Activated gamma-delta T cell (primary cell): Measurements from ENCODE around the gene APBA1.

Source experiments
- DNase-seq: peaks from one replicate; lab custom pipeline; 2025; lab: John Stamatoyannopoulos, UW

APBA1 gene

DNA sequence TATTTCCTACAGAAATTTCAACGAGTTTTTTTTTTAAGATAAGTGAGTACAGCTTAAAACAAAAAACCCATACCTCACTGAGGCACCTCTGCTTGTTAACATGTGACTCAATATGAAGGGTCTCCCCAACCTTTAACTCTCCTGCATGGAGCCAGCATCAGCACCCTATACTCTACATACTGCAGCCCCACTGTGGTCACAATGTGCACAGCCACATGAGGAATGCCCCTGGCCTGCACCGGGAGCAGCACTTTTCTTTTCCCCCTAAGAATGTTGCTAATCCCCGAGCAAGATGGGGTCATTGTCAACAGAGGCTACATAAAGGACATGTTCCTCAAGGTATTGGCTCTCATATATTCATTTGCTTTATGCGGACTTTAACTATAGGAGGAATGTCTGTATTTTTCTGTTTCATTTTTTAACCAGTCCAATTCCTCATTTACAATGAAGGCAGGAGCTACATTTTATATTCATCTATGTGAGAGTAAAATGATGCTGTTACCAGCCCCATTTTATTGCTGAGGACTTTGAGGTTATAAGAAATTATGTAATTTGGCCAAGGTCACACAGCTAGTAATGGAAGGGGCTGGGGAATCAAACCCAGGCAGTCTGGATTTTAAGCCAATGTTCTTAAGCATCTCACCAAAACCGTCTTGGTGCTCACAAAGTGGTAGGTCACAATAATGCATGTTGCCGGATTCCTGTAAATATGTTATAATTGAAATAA lies 93.0 kb downstream of the APBA1 start:
- DNase-seq, result no peak

DNA sequence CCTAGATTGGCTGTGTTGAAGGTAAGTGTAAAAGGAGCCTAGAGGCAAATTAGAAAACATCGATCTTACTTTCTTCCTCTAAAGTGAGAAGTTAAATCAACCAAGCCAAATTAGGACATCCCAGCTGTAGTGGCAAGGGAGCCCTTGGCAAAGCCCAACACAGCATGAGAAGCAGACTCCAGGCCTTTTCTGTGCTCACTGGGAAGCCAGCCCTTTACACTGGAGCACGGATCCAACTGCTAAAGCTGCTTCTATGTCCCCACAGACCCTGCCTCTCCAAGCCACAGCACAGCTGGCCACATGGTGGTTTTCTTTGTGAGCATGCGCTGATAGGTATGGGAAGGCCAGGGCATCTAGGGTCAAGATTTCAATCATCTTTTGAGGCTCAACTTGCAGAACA lies 94.1 kb downstream of the APBA1 start:
- DNase-seq, result no peak

GRCh38 chr9:69577123-69577522 lies 95.0 kb downstream of the APBA1 start:
- DNase-seq, result no peak

DNA sequence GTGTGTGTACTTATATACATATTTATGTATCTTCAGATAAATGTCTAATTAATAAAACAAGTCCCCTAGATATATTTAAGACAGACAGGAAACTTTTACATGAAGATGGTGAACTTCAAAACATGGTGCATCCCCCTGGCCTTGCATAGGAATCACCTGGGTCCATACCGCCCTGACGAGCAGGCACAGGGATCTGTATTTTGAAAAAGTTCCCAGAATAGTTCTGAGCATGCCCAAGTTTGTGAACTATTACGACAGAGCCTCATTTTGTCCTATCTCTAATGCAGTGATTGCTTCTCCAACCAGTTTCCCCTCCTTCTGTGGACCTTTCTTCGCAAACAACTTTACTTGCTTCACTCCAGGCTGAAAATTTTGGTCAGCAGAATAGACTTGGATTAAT lies 98.1 kb downstream of the APBA1 start:
- DNase-seq, result no peak

DNA sequence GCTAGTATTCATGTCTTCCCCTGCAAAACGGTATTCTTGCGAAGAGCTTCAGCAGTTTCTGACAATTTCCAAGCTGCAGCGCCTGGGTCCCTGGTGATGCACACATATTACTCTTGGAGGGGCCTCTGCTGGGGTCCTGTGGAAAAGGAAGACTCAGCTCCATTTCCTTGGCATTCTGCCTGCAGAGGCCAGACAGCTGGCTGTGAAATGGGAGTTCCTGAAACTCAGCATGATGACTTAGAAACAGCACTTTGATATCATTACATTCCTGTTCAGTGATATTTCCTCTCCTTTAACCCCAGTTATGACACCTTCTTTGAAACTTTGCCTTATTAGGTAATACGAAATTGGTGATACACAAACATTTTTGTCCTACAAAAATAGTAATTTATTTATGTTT lies 98.5 kb downstream of the APBA1 start:
- no peak for DNase-seq

DNA sequence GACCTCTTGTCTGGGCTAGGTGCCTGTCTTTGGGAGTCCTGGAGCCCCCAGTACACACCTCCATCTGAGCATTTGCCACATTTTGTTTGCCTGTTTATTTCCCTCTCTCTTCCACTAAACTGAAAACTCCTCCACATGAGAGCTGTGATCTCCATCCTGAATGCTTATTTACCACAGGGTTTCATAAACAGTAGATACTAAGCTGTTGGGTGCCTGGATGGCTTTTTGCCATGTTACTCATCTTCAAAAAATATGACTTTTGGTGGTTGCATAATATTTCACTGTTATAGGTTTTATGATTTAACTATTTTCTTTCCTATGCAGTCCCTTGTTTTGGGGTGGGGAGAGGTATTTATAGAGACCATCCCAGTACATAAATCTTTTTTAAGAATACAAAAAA lies 99.6 kb downstream of the APBA1 start:
- no peak for DNase-seq

DNA sequence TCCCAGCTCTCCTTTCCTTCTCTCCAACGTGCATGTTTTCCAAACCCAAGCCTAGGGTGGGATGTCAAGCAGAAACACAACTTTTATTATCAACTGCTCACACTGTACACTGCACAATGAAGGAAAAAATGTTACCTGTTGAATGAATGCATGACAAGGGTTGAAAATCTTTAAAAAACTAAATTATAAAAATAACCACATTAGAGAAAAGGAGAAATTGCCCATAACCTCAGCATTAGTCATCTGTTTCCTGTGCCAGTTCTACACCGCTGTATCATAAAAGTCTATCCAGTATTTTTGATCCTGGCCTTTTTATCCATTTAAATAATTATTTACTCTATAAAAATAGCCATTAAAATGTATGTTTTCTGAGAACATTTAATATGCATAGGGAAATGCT lies 101.1 kb downstream of the APBA1 start:
- DNase-seq, result no peak

DNA sequence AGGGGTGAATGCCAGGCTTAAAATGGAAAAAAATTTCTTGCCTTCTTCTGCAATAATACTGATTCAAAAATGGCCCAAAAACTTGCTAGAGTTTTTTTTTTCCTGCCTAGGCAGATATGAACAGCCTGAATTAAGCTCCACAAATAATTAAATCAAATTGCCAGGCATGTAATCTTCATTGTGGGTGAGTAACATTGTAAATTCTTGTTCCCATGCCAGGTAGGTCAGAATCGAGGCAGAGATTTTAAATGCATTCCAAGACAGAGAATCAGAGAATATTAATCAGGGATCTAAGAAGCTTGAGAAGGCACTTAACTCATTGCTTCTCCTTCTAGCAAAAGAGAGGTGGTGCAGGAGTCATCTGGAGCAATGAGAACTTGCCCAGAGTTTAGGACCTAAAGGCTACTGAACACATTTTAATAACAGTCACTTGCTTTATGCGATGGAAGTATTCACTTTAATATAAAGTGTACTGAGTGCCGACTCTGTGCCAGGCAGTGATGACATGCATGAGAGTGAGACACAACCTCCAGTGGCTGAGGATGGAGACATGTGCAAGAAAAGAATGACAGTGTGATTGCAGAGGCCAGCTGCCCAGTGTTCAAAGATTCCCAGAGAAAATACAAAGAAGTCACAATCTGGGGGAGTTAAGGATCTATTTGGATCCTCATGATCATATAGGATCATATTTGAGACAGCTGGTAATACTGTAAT lies 102.3 kb downstream of the APBA1 start:
- DNase-seq, result no peak

DNA sequence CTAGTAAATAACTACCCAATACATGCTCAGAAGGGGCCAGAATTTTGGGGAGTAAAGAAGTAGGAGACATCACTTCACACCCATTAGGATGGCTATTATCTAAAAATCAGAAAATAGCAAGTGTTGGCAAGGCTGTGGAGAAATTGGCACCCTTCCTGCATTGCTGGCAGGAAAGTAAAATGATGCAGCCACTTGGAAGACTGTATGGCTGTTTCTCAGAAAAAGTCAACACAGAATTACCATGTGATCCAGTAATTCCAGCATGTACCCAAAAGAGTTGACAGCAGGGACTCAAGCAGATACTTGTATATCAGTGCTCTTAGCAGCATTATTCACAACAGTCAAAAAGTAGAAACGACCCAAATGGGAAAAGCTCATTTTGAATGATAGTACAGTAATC lies 107.6 kb downstream of the APBA1 start:
- no peak for DNase-seq

GRCh38 chr9:69559126-69559525 lies 113.0 kb downstream of the APBA1 start:
- no peak for DNase-seq

DNA sequence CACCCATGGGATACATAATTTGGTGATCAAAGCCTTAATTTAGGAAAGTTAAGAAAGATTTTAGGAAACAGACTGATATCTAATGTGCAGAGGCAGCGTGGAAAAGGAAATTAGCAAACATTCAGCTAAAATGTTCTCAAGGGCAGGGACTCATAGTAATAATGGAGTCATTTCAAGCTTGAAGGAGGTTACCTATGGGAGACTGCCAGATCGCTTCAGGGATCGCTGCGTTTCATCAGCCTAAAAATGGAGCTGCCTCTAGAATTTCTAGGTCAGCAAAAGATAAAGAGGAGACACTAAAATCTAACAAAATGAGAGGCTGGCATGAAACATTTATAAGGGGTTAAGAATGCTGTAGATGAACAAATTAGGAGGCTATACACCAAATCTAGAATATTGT lies 115.5 kb downstream of the APBA1 start:
- DNase-seq, result no peak

- DNase-seq, result no peak
Measured at GRCh38 chr9:69555802-69556201, 116.4 kb downstream of the APBA1 start.

- no peak for DNase-seq
Measured at GRCh38 chr9:69554945-69555344, 117.2 kb downstream of the APBA1 start.

DNA sequence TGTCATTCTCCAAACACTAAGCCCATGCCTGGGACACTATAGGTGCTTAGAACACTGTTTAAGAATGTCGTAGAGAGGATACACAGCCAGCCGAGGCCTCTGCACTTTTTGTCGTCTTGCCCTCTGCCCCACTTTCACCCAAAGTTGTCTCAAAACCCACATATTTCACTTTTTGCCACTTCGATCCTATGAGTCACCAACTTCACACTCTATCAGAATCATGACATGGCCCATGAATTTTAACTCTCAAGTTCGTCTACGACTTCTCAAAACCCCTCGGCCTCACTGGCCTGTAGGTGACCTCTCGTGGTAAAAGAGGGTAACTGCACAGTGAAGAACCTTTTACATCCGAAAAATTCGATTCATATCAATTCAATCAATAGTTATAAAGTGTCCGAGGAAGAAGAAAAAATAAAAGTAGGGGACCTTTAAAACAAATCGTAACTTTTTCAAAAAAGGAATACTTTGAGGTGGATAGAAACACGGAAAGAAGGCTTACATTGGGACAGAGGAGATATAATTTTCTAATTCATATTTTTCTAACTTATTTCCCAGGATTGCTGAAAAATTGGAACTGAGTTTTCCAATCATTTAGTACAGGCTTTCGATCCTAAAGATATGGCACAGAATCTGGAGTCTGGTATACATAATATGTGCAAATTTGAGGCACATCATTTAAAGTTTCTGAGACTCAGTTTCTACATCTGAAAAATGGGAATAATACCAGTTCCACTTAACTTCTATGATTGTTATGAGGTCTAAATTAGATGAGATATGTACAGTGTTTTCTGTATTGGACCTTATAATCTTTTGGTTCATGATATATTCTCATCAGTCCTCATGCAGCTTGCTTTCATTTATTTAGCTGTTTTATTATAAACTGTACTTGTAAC lies 122.6 kb downstream of the APBA1 start:
- no peak for DNase-seq

GRCh38 chr9:69548681-69549080 lies 123.5 kb downstream of the APBA1 start:
- DNase-seq, result no peak

DNA sequence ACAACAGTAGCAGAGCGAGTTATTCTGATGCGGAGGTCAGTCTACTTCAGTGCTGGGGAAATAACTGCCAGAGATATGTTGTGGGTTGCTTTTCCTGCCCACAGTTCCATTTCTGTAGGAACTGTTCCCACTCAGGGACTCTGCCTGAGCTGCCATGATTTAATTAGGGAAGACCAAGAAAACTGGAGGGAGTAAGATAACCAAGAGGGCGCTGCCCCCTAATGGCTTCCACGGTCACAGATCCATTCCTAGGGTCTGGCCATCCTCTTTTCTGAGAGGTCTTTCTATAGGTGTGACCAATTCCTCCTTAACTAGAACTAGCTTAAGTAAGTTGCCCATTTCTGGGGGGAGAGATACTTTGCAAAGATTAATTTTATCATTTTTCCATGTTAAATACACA lies 125.9 kb downstream of the APBA1 start:
- DNase-seq, result no peak

DNA sequence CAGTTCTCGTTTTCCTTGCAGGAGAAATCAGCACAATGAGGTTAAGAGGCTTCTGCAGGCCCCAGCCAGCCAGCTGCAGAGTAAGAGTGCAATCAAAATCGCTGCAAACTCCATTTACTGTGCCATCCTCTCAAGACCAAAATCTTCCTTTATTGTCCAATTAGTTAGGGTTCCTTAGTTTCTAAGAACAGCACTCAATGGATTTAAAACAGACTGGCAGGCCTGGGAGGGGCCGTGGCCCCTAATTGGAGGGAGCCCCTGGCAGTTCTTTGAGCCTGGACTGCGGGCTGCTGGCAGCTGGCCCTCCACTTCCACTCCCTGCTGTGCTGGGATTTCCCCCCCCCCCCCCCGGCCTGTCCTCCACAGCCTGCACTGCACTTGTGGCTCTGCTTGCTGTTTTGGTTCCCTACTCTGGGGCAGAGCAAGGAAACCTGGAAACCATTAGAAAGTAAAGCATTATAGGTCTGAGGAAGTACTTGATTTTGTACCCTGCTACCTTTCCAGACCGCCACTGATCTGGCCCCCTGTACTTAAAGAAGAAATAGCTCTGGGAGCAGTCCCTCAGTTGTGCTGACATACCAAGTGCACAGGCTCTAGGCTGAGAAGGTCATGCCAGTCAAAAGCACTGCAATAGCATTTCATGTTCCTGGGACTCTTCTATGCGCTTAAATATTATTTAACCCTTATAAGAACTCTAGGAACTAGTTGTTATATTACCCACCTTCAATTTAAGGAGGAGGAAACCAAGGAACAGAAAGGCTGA lies 129.0 kb downstream of the APBA1 start:
- DNase-seq, result no peak

DNA sequence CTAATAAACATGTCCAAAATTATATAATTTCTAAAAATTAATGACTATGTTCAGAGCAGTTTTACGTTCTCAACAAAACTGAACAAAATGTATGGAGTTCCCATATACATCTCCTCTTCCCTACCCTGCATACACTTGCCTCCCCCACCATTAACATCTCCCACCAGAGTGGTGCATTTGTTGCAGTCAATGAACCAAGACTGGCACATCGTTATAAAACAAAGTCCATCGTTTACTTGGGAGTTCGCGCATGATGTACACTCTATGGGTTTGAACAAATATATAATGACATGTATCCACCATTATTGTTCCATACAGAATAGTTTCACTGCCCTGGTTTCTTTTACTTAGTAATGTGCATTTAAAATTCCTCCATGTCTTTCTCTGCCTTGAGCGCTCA lies 130.1 kb downstream of the APBA1 start:
- no peak for DNase-seq

DNA sequence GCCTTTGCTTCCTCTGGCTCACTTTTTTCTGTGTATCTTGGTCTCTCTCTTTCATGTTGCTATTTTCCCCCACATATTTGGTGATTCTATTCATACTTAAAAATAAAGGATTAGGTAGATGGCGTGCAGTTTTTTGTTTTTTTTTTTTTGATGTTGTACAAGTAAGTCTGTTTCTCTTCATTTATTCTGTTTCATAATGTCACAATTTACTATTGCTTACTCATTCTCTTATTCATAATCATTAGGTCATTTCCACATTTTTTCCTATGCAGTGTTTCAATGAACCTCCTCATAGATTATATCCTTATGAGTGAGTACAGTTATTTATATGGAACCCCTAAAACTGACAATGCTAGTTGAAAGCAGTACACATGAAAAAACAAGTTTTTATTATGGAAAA lies 136.3 kb downstream of the APBA1 start:
- DNase-seq, result no peak

DNA sequence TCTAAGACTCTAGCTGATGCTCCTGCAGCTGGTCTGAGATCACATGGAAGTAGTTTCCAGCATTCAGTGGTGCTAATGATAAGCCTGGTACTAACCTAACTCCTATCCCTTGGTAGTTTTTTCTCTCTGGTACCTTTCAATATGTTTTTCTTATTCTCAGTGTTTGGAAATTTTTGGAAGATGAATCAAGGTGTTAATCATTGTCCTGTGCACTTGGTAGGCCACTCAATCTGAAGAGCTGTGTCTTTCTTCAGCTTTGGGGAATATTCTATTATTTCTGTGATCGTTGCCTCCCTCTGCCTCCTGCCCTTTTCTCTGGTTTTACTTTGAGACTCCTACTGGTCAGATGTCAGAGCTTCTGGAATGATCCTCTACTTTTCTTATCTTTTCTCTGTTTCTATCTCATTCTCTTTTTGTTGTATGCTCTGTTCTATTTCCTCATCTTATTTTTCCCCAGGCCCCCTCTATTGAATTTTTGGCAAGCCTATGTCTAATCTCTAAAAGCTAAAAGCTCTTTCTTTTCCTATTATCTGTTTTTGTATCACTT lies 136.8 kb downstream of the APBA1 start:
- no peak for DNase-seq

DNA sequence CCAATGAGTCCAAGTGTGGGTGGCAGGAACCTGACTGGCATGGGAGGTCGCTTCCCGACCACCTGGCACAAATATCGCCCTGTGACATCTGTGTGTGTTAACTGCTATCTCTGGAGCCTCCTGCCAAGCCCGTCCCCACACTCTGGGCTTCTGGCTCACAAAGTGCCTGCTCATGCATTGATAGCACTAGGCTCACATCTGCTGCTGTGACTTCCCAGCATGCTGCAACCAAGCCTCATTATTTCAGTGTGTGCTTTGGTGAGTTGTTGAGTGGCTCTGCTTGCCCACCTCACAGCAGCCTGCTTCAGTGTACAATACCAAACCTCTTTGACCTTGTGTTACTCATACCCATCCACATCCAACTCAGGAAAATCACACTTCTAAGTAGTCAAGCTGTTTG lies 139.8 kb downstream of the APBA1 start:
- DNase-seq, result no peak

- DNase-seq, result no peak
Measured at GRCh38 chr9:69527454-69527853, 144.7 kb downstream of the APBA1 start.
